IMR-90 (cell line): ENCODE data around the gene LY86. TPM values are rescaled to one million over a fixed set of nuclear protein-coding genes. Genes with fewer than 3 reads are reported as not detected.

ENCODE experiments used
- ATAC-seq: fragments of 200-7000 bp; cut with Tn5 transposase; 2 replicates; pipeline ENCODE4 v1.9.1; 2020; ENCODE audit warnings: low read depth, mild to moderate bottlenecking, moderate library complexity
- BruUV-seq: library from RNA; stranded (reverse); fragments of 400-500 nt; replicated peaks from 2 replicates; lab custom pipeline; 2021; lab: Mats Ljungman, UMichigan
- CTCF ChIA-PET: fragments of 300-600 bp; formaldehyde crosslinking; extraction: SDS; loops from one replicate; lab custom pipeline; 2021; ENCODE audit warnings: antibody characterized with exemption; lab: Yijun Ruan, JAX
- POLR2A ChIA-PET: fragments of 300-600 bp; sonication (Branson Sonifier 250); formaldehyde crosslinking; loops from one replicate; lab custom pipeline; 2022; ENCODE audit warnings: antibody characterized with exemption; ENCODE audit not compliant: unreplicated experiment; lab: Charles Lee
- DNase-seq: peaks from one replicate; pipeline ENCODE4 v3.0.0; 2013
- H2AFZ ChIP-seq: replicated peaks from 2 replicates; pipeline ENCODE3; 2013; ENCODE audit warnings: low read length, mild to moderate bottlenecking; ENCODE audit not compliant: poor library complexity
- H2AK5ac ChIP-seq: 2 replicates; pipeline ENCODE4 v1.6.1; 2013; ENCODE audit warnings: low read depth, low read length, inconsistent platforms
- H2AK9ac ChIP-seq: replicated peaks from 2 replicates; pipeline ENCODE3; 2013; ENCODE audit warnings: mild to moderate bottlenecking, low read depth, low read length, moderate library complexity; ENCODE audit not compliant: poor library complexity
- H2BK120ac ChIP-seq: 2 replicates; pipeline ENCODE4 v1.6.1; 2013; ENCODE audit warnings: low read depth, low read length, inconsistent platforms
- H2BK15ac ChIP-seq: 3 replicates; pipeline ENCODE4 v1.6.1; 2013; ENCODE audit warnings: low read depth, low read length, inconsistent platforms
- H2BK20ac ChIP-seq: 2 replicates; pipeline ENCODE4 v1.6.1; 2013; ENCODE audit warnings: low read depth, mild to moderate bottlenecking, inconsistent platforms, low read length, moderate library complexity
- H2BK5ac ChIP-seq: 2 replicates; pipeline ENCODE4 v1.6.1; 2013; ENCODE audit warnings: mild to moderate bottlenecking, low read depth, low read length, inconsistent platforms; ENCODE audit not compliant: poor library complexity, severe bottlenecking
- H3K14ac ChIP-seq: replicated peaks from 2 replicates; pipeline ENCODE4 v1.6.1; 2013; ENCODE audit warnings: low read depth, low read length, inconsistent platforms
- H3K18ac ChIP-seq: 2 replicates; pipeline ENCODE4 v1.6.1; 2013; ENCODE audit warnings: low read depth, low read length, control low read depth
- H3K23ac ChIP-seq: 2 replicates; pipeline ENCODE4 v1.6.1; 2013; ENCODE audit warnings: low read depth, low read length, inconsistent platforms
- H3K27ac ChIP-seq: 2 replicates; pipeline ENCODE4 v1.5.1; 2013; ENCODE audit warnings: mild to moderate bottlenecking, control low read depth, low read length; ENCODE audit not compliant: insufficient read depth
- H3K27me3 ChIP-seq: 2 replicates; pipeline ENCODE4 v1.6.1; 2013; ENCODE audit warnings: low read length; ENCODE audit not compliant: control insufficient read depth, insufficient read depth
- H3K36me3 ChIP-seq: 2 replicates; pipeline ENCODE4 v1.6.1; 2013; ENCODE audit warnings: low read length, mixed read lengths; ENCODE audit not compliant: control insufficient read depth, insufficient read depth
- H3K4ac ChIP-seq: 2 replicates; pipeline ENCODE4 v1.6.1; 2013; ENCODE audit warnings: low read depth, low read length, inconsistent platforms
- H3K4me1 ChIP-seq: 2 replicates; pipeline ENCODE4 v1.6.1; 2013; ENCODE audit warnings: low read length, mixed read lengths; ENCODE audit not compliant: control insufficient read depth, insufficient read depth
- H3K4me2 ChIP-seq: 2 replicates; pipeline ENCODE4 v1.6.1; 2013; ENCODE audit warnings: low read depth, mild to moderate bottlenecking, control low read depth, low read length, moderate library complexity
- H3K4me3 ChIP-seq: 2 replicates; pipeline ENCODE4 v1.5.1; 2013; ENCODE audit warnings: low read depth, mild to moderate bottlenecking, control low read depth, low read length, moderate library complexity; ENCODE audit not compliant: insufficient read depth
- H3K56ac ChIP-seq: 2 replicates; pipeline ENCODE4 v1.6.1; 2013; ENCODE audit warnings: low read length, inconsistent platforms; ENCODE audit not compliant: insufficient read depth; ENCODE audit errors: extremely low read depth
- H3K79me1 ChIP-seq, 2 experiments: 2 replicates each; pipeline ENCODE4 v1.6.1; 2013; ENCODE audit warnings: low read length in 2 of 2, inconsistent platforms in 1 of 2, low read depth in 1 of 2
- H3K9ac ChIP-seq: 2 replicates; pipeline ENCODE4 v1.6.1; 2013; ENCODE audit warnings: low read depth, low read length, control low read depth
- H3K9me1 ChIP-seq: 2 replicates; pipeline ENCODE4 v1.6.1; 2013; ENCODE audit warnings: low read length, inconsistent platforms; ENCODE audit not compliant: insufficient read depth
- H3K9me3 ChIP-seq: 2 replicates; pipeline ENCODE4 v1.6.1; 2013; ENCODE audit warnings: low read length; ENCODE audit not compliant: control insufficient read depth, insufficient read depth
- H4K20me1 ChIP-seq: 2 replicates; pipeline ENCODE4 v1.6.1; 2013; ENCODE audit warnings: low read length, inconsistent platforms; ENCODE audit not compliant: insufficient read depth
- H4K5ac ChIP-seq: 2 replicates; pipeline ENCODE4 v1.6.1; 2013; ENCODE audit warnings: mild to moderate bottlenecking, low read depth, low read length, control low read depth
- H4K8ac ChIP-seq, 2 experiments: 2 replicates each; pipeline ENCODE4 v1.6.1; 2013; ENCODE audit warnings: low read depth in 2 of 2, low read length in 2 of 2, control low read depth in 1 of 2, inconsistent platforms in 1 of 2
- H4K91ac ChIP-seq: 2 replicates; pipeline ENCODE4 v1.6.1; 2013; ENCODE audit warnings: low read depth, low read length, inconsistent platforms; ENCODE audit not compliant: insufficient read depth
- BHLHE40 ChIP-seq: fragments of 150-350 bp; IDR thresholded peaks from 2 replicates; pipeline ENCODE4 v1.6.1; 2016; ENCODE audit warnings: mild to moderate bottlenecking, low read depth, low read length
- FOS ChIP-seq: fragments of 150-350 bp; IDR thresholded peaks from 2 replicates; pipeline ENCODE4 v1.6.1; 2016; ENCODE audit warnings: low read depth, low read length
- MXI1 ChIP-seq: IDR thresholded peaks from 2 replicates; pipeline ENCODE4 v1.6.1; 2012; ENCODE audit warnings: low read depth, mild to moderate bottlenecking, low read length, moderate library complexity, borderline replicate concordance
- POLR2A ChIP-seq: IDR thresholded peaks from 2 replicates; pipeline ENCODE4 v1.6.1; 2012; ENCODE audit warnings: mild to moderate bottlenecking, low read depth, low read length
- RAD21 ChIP-seq: IDR thresholded peaks from 2 replicates; pipeline ENCODE4 v1.6.1; 2012; ENCODE audit warnings: low read length, improper control_type of control experiment
- RCOR1 ChIP-seq: IDR thresholded peaks from 2 replicates; pipeline ENCODE4 v1.6.1; 2012; ENCODE audit warnings: mild to moderate bottlenecking, low read length, improper control_type of control experiment; ENCODE audit not compliant: insufficient replicate concordance
- WGBS, 2 experiments: methylation state at CpG; one replicate each; pipeline versions ENCODE4 v1.1.5 to v1.1.7; 2013; ENCODE audit warnings: missing lambda C conversion rate in 2 of 2; ENCODE audit not compliant: insufficient read length in 1 of 2; ENCODE audit errors: extremely low coverage in 2 of 2; 5-methylcytosine and 5-hydroxymethylcytosine counted together
- dilution Hi-C: fragments of 300-500 bp; cut with HindIII; formaldehyde crosslinking; loops from one replicate; pipeline ENCODE4 v1.14.3; 2018; ENCODE audit warnings: low sequenced_read_pairs; ENCODE audit not compliant: unreplicated experiment
- in situ Hi-C: fragments of 300-500 bp; cut with MboI; formaldehyde crosslinking; loops from 3 replicates; pipeline ENCODE4 v1.14.3; 2019; ENCODE audit warnings: low sequenced_read_pairs, inconsistent platforms, mixed read lengths
- intact Hi-C: fragments of 100-400 bp; cut with micrococcal nuclease; formaldehyde crosslinking; loops from 2 replicates; pipeline ENCODE4 v1.10.0; 2022
- polyA plus RNA-seq, 3 experiments: library from polyadenylated mRNA; depleted of rRNA; stranded (reverse); fragments of >200 nt; gene quantifications; 2 replicates each; pipeline ENCODE4 v1.2.3, GENCODE V29; 2012; ENCODE audit warnings: low replicate concordance in 1 of 3
- total RNA-seq: library from RNA; depleted of rRNA; stranded (reverse); fragments of >200 nt; gene quantifications from 2 replicates; pipeline ENCODE4 v1.2.3, GENCODE V29; 2012

LY86 gene
- total and polyA plus RNA-seq, 2 of the 4 experiments (the other 2 are of a cell fraction) = not detected

DNA sequence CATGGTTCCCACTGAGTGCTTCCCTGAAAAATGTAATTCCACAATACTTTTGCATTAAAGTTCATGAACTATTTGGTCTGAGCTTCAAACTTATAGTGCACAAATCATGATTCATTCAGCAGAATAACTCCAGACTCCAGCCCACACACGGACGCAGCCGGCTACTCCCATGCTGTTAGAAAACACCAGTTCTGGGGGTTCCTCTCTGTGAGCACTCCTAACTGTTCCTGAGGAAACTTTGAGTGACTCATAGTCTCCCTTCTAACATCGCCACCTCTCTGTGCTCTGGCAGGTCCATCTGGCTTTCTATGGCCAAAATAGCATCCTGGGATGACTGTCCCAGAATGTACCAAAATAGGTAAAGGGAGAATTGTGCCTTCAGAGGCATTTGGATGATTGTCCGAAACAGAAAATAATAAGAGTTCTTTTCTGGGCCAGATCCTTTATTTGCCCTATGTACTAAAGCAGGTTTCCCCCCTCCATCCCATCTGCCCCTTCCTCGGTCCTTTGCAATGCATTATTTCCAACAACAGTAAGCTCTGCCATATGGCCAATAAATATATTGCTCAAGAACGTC is 32.3 kb upstream of the LY86 start:
- no peaks in the 10 kb centered on the region for H3K9me1 ChIP-seq
- H3K23ac ChIP-seq = no peak overlapping the region
- in situ Hi-C loops (no loop called here), dilution Hi-C loops (no loop called here), intact Hi-C loops (no loop called here)
- H2AFZ ChIP-seq = no peak overlapping the region
- no peaks in the 10 kb centered on the region for H3K79me1 ChIP-seq
- DNase-seq (no peak), ATAC-seq (no peak)
- ChIA-PET CTCF (interaction anchor here (1.1 kb wide), 1 partner anchor 9 kb away, joined by 4 read pairs; no protein-coding TSS in a partner anchor), POLR2A (no interaction called here)
- no peak overlapping the region for H2BK20ac ChIP-seq
- H3K4me1 ChIP-seq = no peaks in the 10 kb centered on the region
- no peak overlapping the region for H3K18ac ChIP-seq
- no peak overlapping the region for H3K4me2 ChIP-seq
- no peak overlapping the region for H4K91ac ChIP-seq
- no peaks in the 10 kb centered on the region for H3K36me3 ChIP-seq
- no peak overlapping the region for H4K8ac ChIP-seq
- H3K9ac ChIP-seq = no peak overlapping the region
- no peak overlapping the region for H2AK5ac ChIP-seq
- H3K4ac ChIP-seq = no peak overlapping the region
- no peak overlapping the region for H2BK15ac ChIP-seq
- no peaks in the 10 kb centered on the region for H3K27me3 ChIP-seq
- H2BK5ac ChIP-seq = no peak overlapping the region
- no peak for TF ChIP-seq RCOR1
- no peak for TF ChIP-seq FOS
- TF ChIP-seq BHLHE40 = no peak
- no peak for TF ChIP-seq MXI1
- TF ChIP-seq RAD21 = no peak
- no peak for TF ChIP-seq POLR2A
- BruUV-seq = no TSS peak
- H4K5ac ChIP-seq = no peak overlapping the region
- no peaks in the 10 kb centered on the region for H4K20me1 ChIP-seq
- H3K4me3 ChIP-seq = no peak overlapping the region
- H3K56ac ChIP-seq = no peak overlapping the region
- H3K14ac ChIP-seq = no peak overlapping the region
- WGBS, 2 experiments = no CpG with 5 or more reads among the region's 7 CpGs
- no peak overlapping the region for H3K27ac ChIP-seq
- no peaks in the 10 kb centered on the region for H3K9me3 ChIP-seq
- H2BK120ac ChIP-seq = no peak overlapping the region
- no peak overlapping the region for H2AK9ac ChIP-seq
